Kidney epithelial cell (primary cell): Measurements from ENCODE around the gene CIZ1. TPM values are rescaled to one million over a fixed set of nuclear protein-coding genes. Genes with fewer than 3 reads are reported as not detected.

Experiments
- total RNA-seq: library from RNA; depleted of rRNA; stranded (reverse); fragments of >200 nt; gene quantifications from 2 replicates; pipeline ENCODE4 v1.2.3, GENCODE V29; 2015

Gene CIZ1
- total RNA-seq, 1 donor from 2014 or later, result 56.9 TPM

Other genes starting within 250 kb of the CIZ1 start
- gene EEIG1, start 210.6 kb downstream of the CIZ1 start, total RNA-seq, result 16.5 and 29.4 TPM in 2 replicates
- 13.6 and 14.2 TPM in 2 replicates for gene NAIF1, start 124.3 kb downstream of the CIZ1 start, total RNA-seq
- 22.8 and 24.5 TPM in 2 replicates for gene SLC25A25, start 123.3 kb downstream of the CIZ1 start, total RNA-seq
- 81.2 and 98.4 TPM in 2 replicates for gene PTGES2, start 63.8 kb downstream of the CIZ1 start, total RNA-seq
- 233 and 283 TPM in 2 replicates for gene LCN2, start 42.1 kb downstream of the CIZ1 start, total RNA-seq
- gene BBLN, start 31.3 kb downstream of the CIZ1 start, total RNA-seq, result 406 and 420 TPM in 2 replicates
- gene DNM1, start 11.8 kb upstream of the CIZ1 start, total RNA-seq, result 16.2 and 20.5 TPM in 2 replicates
- gene GOLGA2, start 84.4 kb upstream of the CIZ1 start, total RNA-seq, result 69.9 and 75.8 TPM in 2 replicates
- gene SWI5, start 84.7 kb upstream of the CIZ1 start, total RNA-seq, result 37.4 and 45.5 TPM in 2 replicates
- 12.7 and 24.4 TPM in 2 replicates for gene TRUB2, start 130.9 kb upstream of the CIZ1 start, total RNA-seq
- 46.3 and 59.8 TPM in 2 replicates for gene COQ4, start 131.3 kb upstream of the CIZ1 start, total RNA-seq
- gene SLC27A4, start 149.0 kb upstream of the CIZ1 start, total RNA-seq, result 39.4 and 40.3 TPM in 2 replicates
- 47.3 and 49.9 TPM in 2 replicates for gene URM1, start 179.8 kb upstream of the CIZ1 start, total RNA-seq
- gene CERCAM, start 229.3 kb upstream of the CIZ1 start, total RNA-seq, result 105 and 114 TPM in 2 replicates